H9 (cell line): ENCODE measurements around the gene LRSAM1. TPM values are rescaled to one million over a fixed set of nuclear protein-coding genes. Genes with fewer than 3 reads are reported as not detected.

ENCODE experiments used
- DNase-seq: peaks from one replicate; pipeline ENCODE4 v3.0.0-alpha.2; 2017
- H2AFZ ChIP-seq: one replicate; pipeline ENCODE4 v1.6.1; 2013; ENCODE audit warnings: mild to moderate bottlenecking, low read length, control low read depth, moderate library complexity
- H2AK5ac ChIP-seq: 2 replicates; pipeline ENCODE4 v1.6.1; 2013; ENCODE audit warnings: low read length, control low read depth, mixed read lengths; ENCODE audit not compliant: insufficient read length
- H2BK120ac ChIP-seq: one replicate; pipeline ENCODE4 v1.6.1; 2013; ENCODE audit warnings: low read depth, mild to moderate bottlenecking, low read length, control low read depth, inconsistent platforms; ENCODE audit not compliant: poor library complexity, severe bottlenecking
- H2BK12ac ChIP-seq: 2 replicates; pipeline ENCODE4 v1.6.1; 2013; ENCODE audit warnings: low read length, control low read depth, mixed read lengths, low read depth; ENCODE audit not compliant: insufficient read length
- H2BK15ac ChIP-seq: 2 replicates; pipeline ENCODE4 v1.6.1; 2013; ENCODE audit warnings: low read depth, low read length, control low read depth
- H2BK20ac ChIP-seq: one replicate; pipeline ENCODE4 v1.6.1; 2013; ENCODE audit warnings: low read depth, mild to moderate bottlenecking, low read length, control low read depth, inconsistent platforms; ENCODE audit not compliant: poor library complexity, severe bottlenecking
- H2BK5ac ChIP-seq: 2 replicates; pipeline ENCODE4 v1.6.1; 2013; ENCODE audit warnings: low read length, control low read depth, mixed read lengths; ENCODE audit not compliant: insufficient read length
- H3K14ac ChIP-seq: 2 replicates; pipeline ENCODE4 v1.6.1; 2013; ENCODE audit warnings: low read length, control low read depth; ENCODE audit not compliant: insufficient read depth
- H3K18ac ChIP-seq: 2 replicates; pipeline ENCODE4 v1.6.1; 2013; ENCODE audit warnings: low read depth, mild to moderate bottlenecking, mixed read lengths, low read length, control low read depth; ENCODE audit not compliant: insufficient read length
- H3K23ac ChIP-seq: 2 replicates; pipeline ENCODE4 v1.6.1; 2013; ENCODE audit warnings: low read length, control low read depth, mixed read lengths, low read depth; ENCODE audit not compliant: insufficient read length
- H3K23me2 ChIP-seq: 2 replicates; pipeline ENCODE4 v1.6.1; 2013; ENCODE audit warnings: low read depth, mild to moderate bottlenecking, mixed read lengths, low read length, control low read depth; ENCODE audit not compliant: insufficient read length, poor library complexity, severe bottlenecking
- H3K27ac ChIP-seq: 2 replicates; pipeline ENCODE4 v1.5.1; 2013; ENCODE audit warnings: low read length, control low read depth, mixed read lengths, low read depth; ENCODE audit not compliant: insufficient read length
- H3K27me3 ChIP-seq: 2 replicates; pipeline ENCODE4 v1.6.1; 2013; ENCODE audit warnings: low read length, control low read depth, inconsistent platforms; ENCODE audit not compliant: insufficient read depth
- H3K4ac ChIP-seq: 2 replicates; pipeline ENCODE4 v1.6.1; 2013; ENCODE audit warnings: low read depth, mild to moderate bottlenecking, control low read depth, inconsistent platforms, low read length, moderate library complexity
- H3K4me1 ChIP-seq: 2 replicates; pipeline ENCODE4 v1.6.1; 2013; ENCODE audit warnings: low read length, control low read depth, inconsistent platforms; ENCODE audit not compliant: insufficient read depth
- H3K4me2 ChIP-seq: 2 replicates; pipeline ENCODE4 v1.6.1; 2013; ENCODE audit warnings: low read length, control low read depth, mixed read lengths; ENCODE audit not compliant: insufficient read length, insufficient read depth
- H3K56ac ChIP-seq: 2 replicates; pipeline ENCODE4 v1.6.1; 2013; ENCODE audit warnings: low read depth, mild to moderate bottlenecking, mixed read lengths, low read length, control low read depth; ENCODE audit not compliant: insufficient read length
- H3K79me1 ChIP-seq: 2 replicates; pipeline ENCODE4 v1.6.1; 2013; ENCODE audit warnings: low read depth, mild to moderate bottlenecking, moderate library complexity, low read length, control low read depth, inconsistent platforms; ENCODE audit not compliant: insufficient read depth, poor library complexity, severe bottlenecking
- H3K79me2 ChIP-seq: 2 replicates; pipeline ENCODE4 v1.6.1; 2013; ENCODE audit warnings: low read length, control low read depth, inconsistent platforms; ENCODE audit not compliant: insufficient read depth
- H3K9ac ChIP-seq: 2 replicates; pipeline ENCODE4 v1.6.1; 2013; ENCODE audit warnings: low read length, control low read depth, mixed read lengths; ENCODE audit not compliant: insufficient read length; ENCODE audit errors: extremely low read depth
- H3K9me3 ChIP-seq: one replicate; pipeline ENCODE4 v1.6.1; 2013; ENCODE audit warnings: low read depth, low read length, inconsistent platforms; ENCODE audit not compliant: control insufficient read depth
- H3T11ph ChIP-seq: one replicate; pipeline ENCODE4 v1.6.1; 2013; ENCODE audit warnings: mild to moderate bottlenecking, low read length, control low read depth, inconsistent platforms
- H4K20me1 ChIP-seq: one replicate; pipeline ENCODE4 v1.6.1; 2013; ENCODE audit not compliant: control insufficient read depth, insufficient read length, insufficient read depth
- H4K5ac ChIP-seq: 2 replicates; pipeline ENCODE4 v1.6.1; 2013; ENCODE audit warnings: low read depth, mild to moderate bottlenecking, mixed read lengths, low read length, control low read depth; ENCODE audit not compliant: insufficient read length
- H4K8ac ChIP-seq: replicated peaks from 2 replicates; pipeline ENCODE4 v1.6.1; 2013; ENCODE audit warnings: low read length, control low read depth, mixed read lengths, low read depth; ENCODE audit not compliant: insufficient read length
- H4K91ac ChIP-seq: 2 replicates; pipeline ENCODE4 v1.6.1; 2013; ENCODE audit warnings: low read depth, mild to moderate bottlenecking, moderate library complexity, mixed read lengths, low read length, control low read depth; ENCODE audit not compliant: insufficient read length
- H3K27ac Mint-ChIP-seq, 3 experiments: 2 replicates in 2 of 3; 3 replicates in 1 of 3; pipeline ENCODE4 v1.8.0; 2020 to 2021; ENCODE audit warnings: mixed read lengths in 3 of 3, mild to moderate bottlenecking in 1 of 3, moderate library complexity in 1 of 3
- H3K27me3 Mint-ChIP-seq: 2 replicates; pipeline ENCODE4 v1.8.0; 2021; ENCODE audit warnings: low read depth, mild to moderate bottlenecking, moderate library complexity, mixed read lengths
- H3K36me3 Mint-ChIP-seq, 3 experiments: 2 replicates in 2 of 3; 3 replicates in 1 of 3; pipeline ENCODE4 v1.8.0; 2020 to 2021; ENCODE audit warnings: low read depth in 3 of 3, mixed read lengths in 3 of 3; ENCODE audit not compliant: insufficient read depth in 1 of 3
- H3K4me1 Mint-ChIP-seq, 2 experiments: 2 replicates each; pipeline ENCODE4 v1.8.0; 2020; ENCODE audit warnings: mixed read lengths in 2 of 2
- H3K4me3 Mint-ChIP-seq, 2 experiments: 2 replicates in 1 of 2; 3 replicates in 1 of 2; pipeline ENCODE4 v1.8.0; 2020 to 2021; ENCODE audit warnings: mild to moderate bottlenecking in 2 of 2, mixed read lengths in 2 of 2, moderate library complexity in 1 of 2
- H3K9me3 Mint-ChIP-seq, 2 experiments: 2 replicates in 1 of 2; 3 replicates in 1 of 2; pipeline ENCODE4 v1.8.0; 2020; ENCODE audit warnings: mild to moderate bottlenecking in 2 of 2, mixed read lengths in 2 of 2, moderate library complexity in 1 of 2
- CTCF ChIP-seq: fragments of 200-600 bp; sonication (generic); conservative IDR thresholded peaks from 3 replicates; pipeline ENCODE4 v1.8.0; 2021; ENCODE audit warnings: antibody characterized with exemption, mild to moderate bottlenecking
- WGBS: extraction: QIAGEN DNeasy Blood & Tissue Kit; methylation state at CpG from one replicate; pipeline ENCODE4 v1.1.7; 2013; ENCODE audit warnings: missing lambda C conversion rate, low lambda C conversion rate, mixed read lengths; ENCODE audit not compliant: insufficient read length; ENCODE audit errors: extremely low coverage; 5-methylcytosine and 5-hydroxymethylcytosine counted together
- total RNA-seq: library from RNA; stranded (reverse); gene quantifications from 2 replicates; pipeline ENCODE4 v1.2.1, GENCODE V29; 2021

Gene LRSAM1
- total RNA-seq, 1 experiment from 2014 or later: 16.2 TPM

- peaks cover 37 to 39% of the 10 kb centered on the region in 2 experiments for H3K9me3 Mint-ChIP-seq
- peak; percentile 79 for TF ChIP-seq CTCF
- Histone ChIP-seq H2BK5ac (no peak overlapping the region), H3K27ac (no peak overlapping the region), H3K18ac (no peak overlapping the region), H2AK5ac (no peak overlapping the region), H4K20me1 (no peaks in the 10 kb centered on the region), H3K27me3 (no peaks in the 10 kb centered on the region), H3K4ac (no peak overlapping the region), H2AFZ (no peak overlapping the region), H3K56ac (no peak overlapping the region), H3K79me1 (no peaks in the 10 kb centered on the region), H2BK120ac (no peak overlapping the region), H3K23me2 (no peaks in the 10 kb centered on the region), H2BK15ac (no peak overlapping the region), H4K91ac (no peak overlapping the region), H3K4me2 (no peak overlapping the region), H3K4me1 (peaks cover 2% of the 10 kb centered on the region), H3K9ac (no peak overlapping the region), H3K9me3 (peaks cover 20% of the 10 kb centered on the region), H2BK20ac (no peak overlapping the region), H3K14ac (no peak overlapping the region), H4K5ac (no peak overlapping the region), H2BK12ac (no peak overlapping the region), H3K79me2 (no peaks in the 10 kb centered on the region), H3T11ph (no peak overlapping the region), H3K23ac (no peak overlapping the region), H4K8ac (no peak overlapping the region)
- peaks cover 47 to 61% (median 53%) of the 10 kb centered on the region in 3 experiments for H3K36me3 Mint-ChIP-seq
- H3K27ac Mint-ChIP-seq: no peak overlapping the region
- H3K4me1 Mint-ChIP-seq: peaks cover 28 to 36% of the 10 kb centered on the region in 2 experiments
- DNase-seq: no peak
- H3K4me3 Mint-ChIP-seq: no peak overlapping the region
- no CpG with 5 or more reads among the region's 8 CpGs for WGBS
- peaks cover 1% of the 10 kb centered on the region; the same call in 1 of the 2 replicates for H3K27me3 Mint-ChIP-seq
Observed at GRCh38 chr9:127525401-127526188, 74.3 kb downstream of the LRSAM1 start.
